Liver (tissue), 3 donors: Measurements from ENCODE around the gene KIFC1.

Source experiments
- CTCF ChIP-seq: fragments of 150-350 bp; IDR thresholded peaks from 2 replicates; pipeline ENCODE4 v1.5.1; 2017; ENCODE audit warnings: improper control_type of control experiment, low read depth, low read length; ENCODE audit not compliant: missing input control
- EGR1 ChIP-seq, 2 donors: IDR thresholded peaks; 2 replicates each; pipeline ENCODE4 v1.6.1; 2016 to 2018; ENCODE audit warnings: antibody characterized with exemption in 2 of 2, low read depth in 2 of 2
- GABPA ChIP-seq, 2 donors: IDR thresholded peaks in 1 of 2; conservative IDR thresholded peaks in 1 of 2; 2 replicates each; pipeline ENCODE4 v1.6.1; 2016; ENCODE audit warnings: antibody characterized with exemption in 2 of 2, mild to moderate bottlenecking in 1 of 2, moderate library complexity in 1 of 2
- REST ChIP-seq: IDR thresholded peaks from 2 replicates; pipeline ENCODE4 v1.6.1; 2016; ENCODE audit warnings: antibody characterized with exemption, mild to moderate bottlenecking
- SP1 ChIP-seq: IDR thresholded peaks from 2 replicates; pipeline ENCODE4 v1.6.1; 2018; ENCODE audit warnings: antibody characterized with exemption, mild to moderate bottlenecking
- donor health status: healthy.
- donor health status: healthy.

GRCh38 chr6:33452496-33452895, 60.9 kb downstream of the KIFC1 start:
- TF ChIP-seq CTCF: no peak
- TF ChIP-seq REST: no peak
- TF ChIP-seq EGR1 (IDR thresholded peaks at IDR 0.05; ENCODE audit: low read depth in 2 of 2): no peak
- TF ChIP-seq GABPA (IDR thresholded peaks at IDR 0.05 in 1 of 2, conservative IDR thresholded peaks at IDR 0.05 in 1 of 2): no peak
- no peak for TF ChIP-seq SP1
